NCI-H460 (cell line): ENCODE data around the gene NTN1. TPM values are rescaled to one million over a fixed set of nuclear protein-coding genes. Genes with fewer than 3 reads are reported as not detected.
A peak's percentile ranks its signal among the peaks of the same experiment; 100 is the strongest.

Experiments used
- DNase-seq: peaks from one replicate; pipeline ENCODE4 v3.0.0-alpha.2; 2016; ENCODE audit warnings: low read depth; ENCODE audit errors: extremely low read depth
- total RNA-seq: library from RNA; depleted of rRNA; stranded (reverse); fragments of >200 nt; shearing (Covaris generic); gene quantifications from 2 replicates; pipeline ENCODE4 v1.2.3, GENCODE V29; 2014

The NTN1 gene
- total RNA-seq, 1 experiment from 2014 or later = 0.87 TPM

GRCh38 chr17:9206741-9207332, 185.5 kb downstream of the NTN1 start:
- DNase-seq = no peak

GRCh38 chr17:9208381-9209105, 187.2 kb downstream of the NTN1 start:
- DNase-seq = no peak

GRCh38 chr17:9209347-9209746, 188.0 kb downstream of the NTN1 start:
- DNase-seq = no peak

DNA sequence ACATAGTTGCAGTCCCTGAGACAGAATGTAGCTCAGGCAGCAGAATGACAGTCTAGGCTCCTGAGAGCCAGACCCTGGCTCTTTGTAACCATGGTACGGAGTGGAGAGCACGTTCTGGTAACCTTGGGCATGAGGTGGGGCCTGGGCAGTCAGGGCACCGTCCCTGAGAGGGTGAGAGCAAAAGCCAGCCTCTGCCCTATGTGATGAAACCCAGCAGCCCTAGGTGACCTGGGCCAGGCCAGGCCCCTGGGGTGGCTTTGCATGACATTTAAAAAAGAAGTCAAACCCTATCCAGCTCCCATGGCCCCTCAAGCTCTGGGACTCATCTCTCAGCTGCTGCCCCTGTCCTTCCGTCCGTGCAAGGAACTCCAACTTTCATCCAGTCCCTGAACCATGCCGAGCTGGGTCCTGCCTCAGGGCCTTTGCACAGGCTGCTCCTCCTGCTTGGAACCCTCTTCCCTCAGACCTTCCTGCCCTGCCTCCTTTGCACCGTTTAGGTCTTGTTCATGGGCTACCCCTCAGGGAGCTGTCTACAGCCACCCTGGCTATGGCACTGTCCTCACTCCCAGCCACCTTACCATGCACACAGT, 188.6 kb downstream of the NTN1 start:
- DNase-seq = no peak

DNA sequence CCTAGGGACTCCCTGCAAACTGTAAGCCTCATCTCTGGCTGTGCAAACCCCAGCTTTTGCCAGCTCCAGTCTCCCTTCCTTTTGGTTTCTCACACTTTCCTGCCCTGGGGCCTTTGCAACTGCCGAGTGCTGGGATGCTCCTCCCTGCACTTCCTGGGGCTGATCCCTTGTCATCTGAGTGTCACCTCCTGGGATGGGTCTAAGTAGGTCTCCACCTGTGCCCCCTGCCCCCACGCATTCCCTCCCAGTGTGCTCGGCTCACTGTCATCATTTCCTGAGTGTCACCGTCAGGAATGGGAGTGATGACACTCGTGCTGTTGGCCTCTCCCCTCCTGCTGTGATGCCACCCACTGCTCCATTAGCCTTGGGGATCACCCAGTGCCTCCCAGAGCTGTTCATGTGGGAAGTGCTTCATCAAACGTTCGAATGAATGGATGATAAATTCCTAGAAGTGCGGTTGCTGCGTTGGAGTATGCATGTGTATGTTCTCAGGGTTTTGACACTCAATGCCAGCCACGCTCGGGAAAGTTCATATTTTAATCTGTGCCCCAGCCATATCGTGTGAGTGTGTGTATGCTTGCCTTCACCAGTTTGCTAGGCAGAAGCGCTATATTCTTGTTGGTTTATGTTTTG, 189.9 kb downstream of the NTN1 start:
- peak; percentile 55 for DNase-seq

DNA sequence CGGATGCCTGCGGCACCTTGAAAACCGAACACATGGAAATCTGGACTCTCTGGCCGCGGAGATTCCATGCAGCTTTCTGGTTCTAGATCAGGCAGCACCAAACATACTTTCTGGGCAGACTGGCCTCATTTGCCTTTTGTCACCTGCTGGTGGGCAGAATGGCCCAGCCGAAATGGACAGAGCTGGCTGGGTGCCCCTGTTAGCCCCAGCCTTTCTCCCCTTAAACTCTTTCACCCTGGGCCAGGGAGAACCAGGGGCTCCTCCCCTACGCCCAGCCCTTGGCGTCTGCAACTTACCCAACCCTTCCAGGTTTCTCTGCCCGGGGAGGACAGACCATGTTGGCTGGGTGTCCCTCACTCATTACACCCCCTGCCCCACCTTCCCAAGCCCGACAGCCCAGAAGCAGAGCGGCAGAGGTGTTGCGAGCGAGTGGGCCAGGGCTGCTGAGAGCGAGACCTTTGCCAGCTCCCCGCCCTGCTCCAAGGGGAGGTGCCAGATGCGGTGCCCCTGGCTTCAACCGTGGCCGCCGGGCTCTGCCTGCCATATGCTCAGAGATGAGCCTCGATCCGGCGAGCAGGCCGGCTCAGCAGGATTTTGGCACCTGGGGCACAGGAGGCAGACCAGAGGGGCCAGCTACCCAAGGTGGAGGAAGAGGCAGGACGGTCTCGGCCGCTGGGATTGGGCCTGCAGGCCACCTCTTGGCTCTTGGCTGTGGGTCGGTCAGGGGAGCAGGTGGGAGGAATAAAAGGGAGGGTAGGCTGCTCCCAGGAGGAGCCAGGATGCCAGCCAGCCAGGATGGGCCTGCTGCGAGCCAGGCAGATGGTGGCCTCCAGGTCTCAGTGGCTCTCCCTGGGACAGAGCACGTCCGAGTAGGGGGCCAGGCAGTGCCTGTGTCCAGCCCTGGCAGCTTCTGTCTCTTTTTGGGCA, 191.3 kb downstream of the NTN1 start:
- DNase-seq = no peak

DNA sequence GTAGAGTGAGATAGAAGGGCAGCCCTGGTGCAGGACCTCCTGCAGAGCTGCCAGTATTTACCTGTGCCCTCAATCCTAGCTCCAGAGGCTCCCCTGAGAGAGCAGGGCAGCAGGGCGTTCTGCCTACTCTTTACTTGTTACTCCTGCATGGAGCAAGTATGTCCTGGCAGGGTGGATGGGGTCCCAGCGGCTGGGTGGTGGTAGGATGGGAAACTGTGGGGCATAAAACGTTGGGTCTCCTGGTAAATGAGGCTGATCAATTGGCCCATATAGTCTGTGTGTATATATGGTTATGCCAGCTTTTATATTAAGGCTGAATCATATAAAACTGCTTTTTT, 192.0 kb downstream of the NTN1 start:
- no peak for DNase-seq

- DNase-seq = no peak
These were observed 194.2 kb downstream of the NTN1 start for GRCh38 chr17:9215465-9215864.

DNA sequence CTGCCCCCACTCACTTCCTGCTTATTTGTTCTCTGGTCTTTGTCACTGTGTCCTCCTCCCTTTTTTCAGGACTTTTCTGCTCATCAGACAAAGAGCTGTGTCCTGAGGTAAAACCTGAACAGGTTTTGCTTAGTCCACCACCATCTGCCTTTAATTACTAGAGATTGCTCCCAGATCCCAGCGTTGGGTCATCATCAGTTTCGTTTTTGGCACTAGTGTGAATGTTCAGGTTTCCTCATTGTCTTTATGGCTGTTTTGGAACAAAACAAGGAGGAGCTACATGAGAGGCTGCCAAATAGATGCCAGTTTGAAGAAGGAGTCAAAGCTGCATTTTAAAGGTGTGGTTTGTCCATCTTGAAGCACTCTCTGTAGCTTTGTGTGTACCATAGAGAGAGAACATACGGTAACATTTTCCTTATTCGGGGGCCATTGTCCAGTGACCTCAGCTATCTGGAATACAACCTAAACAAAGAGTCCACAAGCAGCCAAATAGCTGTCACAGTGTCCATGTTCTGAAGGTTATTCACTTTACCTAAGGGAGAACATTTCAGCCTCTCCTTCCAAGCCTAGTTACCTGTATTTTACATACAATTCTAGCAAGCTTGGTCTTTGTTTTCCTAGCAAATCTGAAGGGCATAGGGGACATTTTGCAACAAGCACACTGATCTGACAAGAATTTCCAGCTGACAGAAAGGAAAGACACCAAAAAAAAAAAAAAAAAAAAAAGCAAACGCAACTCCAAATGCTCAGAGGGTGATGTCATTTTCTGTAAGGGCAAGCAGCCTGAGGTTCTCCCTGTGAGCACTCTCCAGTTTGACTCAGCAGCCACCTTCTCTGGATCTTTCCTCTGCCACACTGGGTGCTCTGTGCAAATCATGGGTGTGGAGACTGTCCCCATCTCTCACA, 196.1 kb downstream of the NTN1 start:
- no peak for DNase-seq

DNA sequence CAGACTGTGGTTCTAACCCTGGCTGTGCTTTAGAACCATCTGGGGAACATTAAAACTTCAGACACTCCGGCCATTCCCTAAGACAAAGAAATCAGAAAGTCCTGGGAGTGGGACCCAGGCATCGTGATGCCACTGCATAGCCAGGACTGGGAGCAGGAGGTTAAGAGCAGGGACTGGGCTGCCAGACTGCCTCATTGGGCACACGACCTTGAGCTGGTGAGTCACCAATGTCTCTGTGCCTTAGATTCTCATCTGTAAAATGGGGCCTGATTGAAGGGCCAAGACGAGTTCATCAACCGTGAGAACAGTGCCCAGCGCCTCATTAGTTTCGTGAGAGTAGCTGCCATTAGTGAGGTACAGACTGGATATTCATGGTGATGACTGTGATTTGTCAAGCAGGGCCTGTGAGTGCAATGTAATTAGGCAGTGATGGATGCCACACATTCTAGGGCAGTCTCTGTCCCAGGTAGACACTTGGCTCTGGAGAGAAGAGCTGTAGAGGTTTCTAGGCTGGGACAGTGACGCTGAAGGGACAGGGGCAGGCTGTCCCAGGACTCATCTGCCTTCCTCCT, 196.8 kb downstream of the NTN1 start:
- DNase-seq = no peak

- DNase-seq = no peak
These were observed 197.6 kb downstream of the NTN1 start for GRCh38 chr17:9218911-9219310.

GRCh38 chr17:9219631-9220397, 198.5 kb downstream of the NTN1 start:
- no peak for DNase-seq

DNA sequence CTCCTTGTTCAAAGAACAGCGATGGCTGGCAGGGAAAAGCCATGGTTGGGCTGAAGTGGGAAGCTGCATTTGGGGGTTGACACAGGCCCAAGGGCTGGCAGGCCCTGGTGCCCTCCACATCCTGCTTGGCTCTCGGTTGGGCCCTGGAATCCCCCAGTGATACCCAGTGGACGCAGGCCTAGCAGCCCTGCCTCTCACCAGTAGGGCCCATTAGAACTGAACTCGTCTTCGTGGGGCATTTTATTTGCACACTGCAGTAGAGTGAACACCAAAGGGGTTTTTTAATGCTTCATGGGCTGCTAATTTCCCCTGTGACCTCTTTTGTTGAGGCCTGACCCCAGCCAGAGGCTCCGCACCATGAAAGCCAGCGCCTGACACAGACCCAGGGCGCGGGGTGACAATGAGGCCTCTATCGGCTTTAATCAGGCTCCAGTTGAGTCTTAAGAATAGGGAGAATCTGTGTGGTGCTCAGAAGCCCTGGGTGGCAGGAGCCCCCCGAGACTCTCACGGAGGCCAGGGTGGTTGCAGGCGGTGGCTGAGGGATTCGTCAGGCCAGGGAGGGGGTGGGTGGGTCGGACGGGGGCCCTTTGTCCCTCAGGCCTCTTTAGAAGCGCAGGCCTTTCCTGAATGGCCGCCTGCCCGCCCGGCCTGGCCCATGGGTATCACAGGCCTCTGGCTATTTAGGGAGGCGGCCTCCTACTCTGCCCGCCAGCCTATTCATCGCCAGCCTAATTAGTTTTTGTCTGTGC, 199.3 kb downstream of the NTN1 start:
- no peak for DNase-seq

DNA sequence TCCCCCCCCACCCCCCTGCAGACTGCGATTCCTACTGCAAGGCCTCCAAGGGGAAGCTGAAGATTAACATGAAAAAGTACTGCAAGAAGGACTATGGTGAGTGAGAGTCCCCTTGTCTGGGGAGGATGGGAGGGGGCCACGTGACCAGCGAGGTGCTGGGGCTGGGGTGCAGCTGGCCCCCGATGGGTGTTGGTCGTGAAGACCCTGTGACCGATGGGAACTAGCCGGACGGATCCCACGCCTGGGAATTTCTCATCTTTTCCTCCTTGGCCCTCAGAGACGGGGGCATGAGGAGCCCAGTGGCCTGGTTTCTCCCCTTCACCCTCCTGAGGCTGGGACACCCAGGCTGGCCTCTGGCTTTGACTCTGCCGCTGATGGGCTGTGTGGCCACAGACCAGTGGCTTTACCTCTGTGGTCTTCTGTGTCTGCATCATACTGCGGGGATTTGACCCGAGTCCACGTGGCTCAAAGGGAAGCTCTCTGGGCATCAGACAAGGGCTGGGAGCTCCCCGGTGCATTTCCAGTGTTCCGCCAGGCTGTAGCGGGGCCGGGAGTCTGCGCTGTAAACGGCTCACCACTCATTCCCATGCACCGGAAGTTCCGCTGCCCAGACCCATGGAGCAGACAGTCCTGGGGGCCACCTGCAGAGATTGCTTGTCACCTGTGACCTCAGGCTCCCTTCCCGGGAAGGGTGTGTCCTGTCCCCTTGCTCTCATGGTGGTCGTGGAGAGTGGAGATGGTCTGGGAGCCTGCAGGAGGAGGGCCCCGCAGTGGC, 200.0 kb downstream of the NTN1 start:
- no peak for DNase-seq

DNA sequence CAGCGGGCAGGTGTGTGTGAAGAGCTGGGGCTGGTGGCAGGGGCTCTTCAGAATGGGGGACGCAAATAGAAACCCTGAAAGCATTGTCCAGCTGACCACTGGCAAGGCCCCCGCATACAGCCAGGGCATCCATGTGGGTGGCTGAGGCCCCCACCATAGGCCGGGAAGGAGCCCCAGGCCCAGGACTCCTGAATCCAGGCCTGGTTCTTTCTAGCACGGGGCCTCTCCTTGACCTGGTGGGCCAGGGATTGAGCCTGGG, 200.5 kb downstream of the NTN1 start:
- DNase-seq = no peak

DNA sequence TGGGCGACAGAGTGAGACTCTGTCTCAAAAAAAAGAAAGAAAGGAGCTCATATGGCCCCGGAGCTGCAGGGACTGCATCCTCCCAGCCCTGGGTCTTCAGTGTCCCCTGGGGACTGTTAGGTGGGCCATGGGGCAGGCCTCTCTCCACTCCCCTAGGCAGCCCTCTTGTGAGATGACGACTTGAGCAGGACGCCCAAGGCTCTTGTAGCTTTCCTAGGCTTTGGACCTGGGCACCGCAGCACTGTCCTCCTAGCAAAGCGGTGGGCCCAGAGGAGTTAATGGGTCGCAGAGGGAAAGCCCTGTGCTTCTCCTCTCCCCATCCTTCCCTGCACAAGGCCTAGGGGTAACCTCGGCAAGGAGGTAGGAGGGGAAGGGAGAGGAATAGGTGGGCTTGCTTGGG, 202.2 kb downstream of the NTN1 start:
- DNase-seq = no peak

- no peak for DNase-seq
These were observed 203.2 kb downstream of the NTN1 start for GRCh38 chr17:9224485-9224884.
